Left hindlimb (tissue), 1 donor: ENCODE measurements around the gene NT5DC2.
"Not testable (repeated sequence)": the region's sequence is repeated elsewhere in the genome, so short reads cannot be mapped to it uniquely, and the experiment has no call there.

Experiments
- DNase-seq: peaks from one replicate; pipeline ENCODE4 v3.0.0-alpha.2; 2018

NT5DC2 gene

DNA sequence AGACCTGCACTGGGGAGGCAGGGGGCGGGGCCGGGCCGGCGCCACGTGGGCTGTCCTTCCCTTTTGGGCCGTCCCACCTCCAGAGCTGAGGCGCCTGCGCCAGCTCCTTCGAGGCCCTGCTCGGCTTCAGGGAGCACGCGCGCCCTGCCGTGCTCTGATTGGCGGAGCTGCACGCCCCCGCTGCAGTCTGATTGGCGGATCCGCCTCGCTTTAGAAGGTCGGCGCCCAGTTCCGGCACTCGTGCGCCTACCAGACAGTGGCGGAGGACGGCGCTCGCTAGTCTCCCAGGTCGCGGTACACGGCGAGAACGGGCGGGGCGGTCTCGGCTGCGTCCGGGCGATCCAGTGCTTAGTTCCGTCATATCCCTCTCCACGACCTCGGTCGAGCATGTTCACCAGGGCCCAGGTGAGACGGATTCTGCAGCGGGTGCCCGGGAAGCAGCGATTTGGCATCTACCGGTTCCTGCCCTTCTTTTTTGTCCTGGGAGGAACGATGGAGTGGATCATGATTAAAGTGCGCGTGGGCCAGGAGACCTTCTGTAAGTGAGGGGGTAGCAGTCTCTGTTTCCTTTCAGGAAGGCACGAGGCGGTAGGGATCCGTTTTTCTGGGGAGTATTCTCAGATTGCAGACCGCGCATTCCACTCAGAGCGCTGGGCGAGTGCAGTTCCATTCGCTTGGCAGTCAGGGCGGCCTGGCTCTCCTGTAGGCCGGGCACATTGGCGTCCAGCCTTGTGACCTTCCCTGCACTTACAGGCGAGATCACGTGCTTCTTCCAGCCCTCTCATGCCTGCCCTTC is 2.9 kb upstream of the NT5DC2 start, which contains the start of gene UQCC5:
TSS of gene UQCC5 (plus strand) at position 237 of the 796 bp plus-strand sequence. CDS start at position 388, 151 bp downstream.
- peak; percentile 99 for DNase-seq

DNA sequence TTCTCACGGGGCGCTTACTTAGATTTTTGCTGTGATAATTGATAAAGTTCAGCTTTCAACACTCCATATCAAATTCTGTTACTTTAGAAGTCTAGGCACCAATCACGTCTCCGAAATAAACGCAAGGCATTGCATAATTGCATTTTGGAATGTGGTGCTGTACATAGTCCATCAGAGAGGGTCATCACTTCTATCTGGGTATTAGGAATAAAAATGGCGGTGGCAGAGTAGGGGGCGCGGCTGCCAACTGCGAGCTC is 2.4 kb upstream of the NT5DC2 start:
- DNase-seq: no peak

- no peak for DNase-seq
Measured at GRCh38 chr3:52535411-52536111, 1.9 kb upstream of the NT5DC2 start.

GRCh38 chr3:52534281-52535183 is 875 bp upstream of the NT5DC2 start:
- DNase-seq: peak; percentile 67

GRCh38 chr3:52532838-52533622 is 627 bp downstream of the NT5DC2 start:
- peak; percentile 55 for DNase-seq

DNA sequence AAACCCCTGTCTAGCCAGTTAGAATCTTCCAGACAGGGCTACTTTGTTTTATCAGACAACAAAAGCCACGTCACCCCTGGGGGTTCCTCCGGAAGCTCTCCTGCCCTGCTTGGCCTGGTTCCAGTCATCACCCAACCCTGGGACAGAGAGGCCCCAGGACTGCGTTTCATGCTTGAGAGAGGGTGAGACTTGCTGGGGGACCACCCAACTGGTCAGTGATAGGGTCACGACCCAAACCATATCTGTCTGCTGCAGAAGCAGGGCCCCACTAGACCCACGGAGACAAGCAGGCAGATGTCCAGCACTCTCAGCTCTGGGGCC is 1.2 kb downstream of the NT5DC2 start:
- DNase-seq: peak; percentile 39

DNA sequence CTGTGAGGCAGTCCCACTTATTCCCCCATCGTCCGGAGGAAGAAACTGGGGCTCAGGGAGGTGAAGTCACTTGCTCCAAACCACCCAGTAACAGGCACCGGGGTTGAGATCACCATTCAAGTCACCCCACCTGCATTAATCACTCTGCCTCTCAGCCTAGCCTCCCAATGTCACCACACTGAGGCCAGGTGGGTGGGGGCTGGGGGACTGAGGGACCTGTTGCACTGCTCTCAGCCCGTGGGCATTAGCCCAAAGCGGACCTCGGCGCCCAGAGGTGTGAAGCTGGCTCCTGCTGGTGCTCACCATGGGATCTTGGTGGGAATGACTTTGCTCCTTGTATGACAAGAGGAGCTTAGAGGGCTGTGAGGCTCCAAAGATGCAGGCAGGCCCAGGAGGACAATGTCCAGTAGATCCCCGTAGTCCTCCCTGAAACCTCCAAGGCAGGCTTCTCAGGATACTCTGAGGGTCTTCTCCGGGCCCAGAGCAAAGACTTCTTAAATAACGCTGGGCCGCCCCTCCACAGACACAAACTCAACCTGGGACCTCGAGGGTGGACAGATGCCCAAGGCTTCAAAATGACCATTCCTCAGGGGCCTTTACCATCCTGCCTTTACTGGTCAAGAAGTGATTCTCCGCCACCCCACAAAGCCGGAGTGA is 1.7 kb downstream of the NT5DC2 start:
- DNase-seq: peak; percentile 31

DNA sequence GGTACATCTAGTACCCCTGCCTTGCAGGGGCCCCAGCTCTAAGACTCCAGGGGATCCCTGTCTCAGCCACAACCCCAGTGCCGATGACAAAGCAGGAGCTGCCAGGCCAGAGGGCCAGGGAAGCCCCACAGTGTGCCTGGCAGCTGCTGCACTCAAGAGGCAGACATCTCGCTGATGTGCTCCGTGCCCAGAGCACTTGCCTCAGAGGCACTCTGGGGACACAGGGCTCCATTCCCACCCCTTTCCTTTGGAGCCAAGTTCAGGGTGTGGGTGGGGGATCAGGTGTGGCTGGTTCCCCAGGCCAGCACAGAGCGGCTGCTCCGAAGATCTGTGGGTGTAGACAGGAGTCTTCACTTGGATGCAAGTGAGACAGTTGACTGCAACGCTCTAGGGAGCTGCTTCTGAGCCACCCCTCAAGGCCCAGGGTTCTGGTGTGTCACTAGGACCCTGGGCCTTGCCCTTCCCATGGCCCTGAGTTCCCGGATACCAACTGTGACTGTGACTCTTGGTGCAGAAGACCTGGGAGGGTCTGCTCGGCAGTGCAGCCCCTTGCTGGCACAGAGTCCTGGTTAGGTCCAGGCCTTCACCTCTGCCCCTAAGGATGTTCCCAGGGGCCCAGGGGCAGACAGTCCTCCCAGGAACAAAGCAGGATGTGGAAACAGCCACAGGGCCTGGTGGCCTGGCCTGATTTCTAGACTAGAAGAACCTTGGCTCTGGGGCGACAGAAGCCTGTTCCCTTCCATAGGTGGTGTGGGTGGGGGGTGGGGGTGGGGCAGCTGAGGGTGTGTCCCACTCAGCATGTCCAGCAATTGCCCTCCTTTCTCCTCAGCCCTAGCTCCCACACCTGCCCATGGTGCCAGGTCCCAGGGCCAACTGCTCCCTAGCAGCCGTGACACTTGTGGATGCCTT is 2.5 kb downstream of the NT5DC2 start:
- peak; percentile 27 for DNase-seq

GRCh38 chr3:52529376-52530333 is 4.0 kb downstream of the NT5DC2 start:
- DNase-seq: peak; percentile 36

DNA sequence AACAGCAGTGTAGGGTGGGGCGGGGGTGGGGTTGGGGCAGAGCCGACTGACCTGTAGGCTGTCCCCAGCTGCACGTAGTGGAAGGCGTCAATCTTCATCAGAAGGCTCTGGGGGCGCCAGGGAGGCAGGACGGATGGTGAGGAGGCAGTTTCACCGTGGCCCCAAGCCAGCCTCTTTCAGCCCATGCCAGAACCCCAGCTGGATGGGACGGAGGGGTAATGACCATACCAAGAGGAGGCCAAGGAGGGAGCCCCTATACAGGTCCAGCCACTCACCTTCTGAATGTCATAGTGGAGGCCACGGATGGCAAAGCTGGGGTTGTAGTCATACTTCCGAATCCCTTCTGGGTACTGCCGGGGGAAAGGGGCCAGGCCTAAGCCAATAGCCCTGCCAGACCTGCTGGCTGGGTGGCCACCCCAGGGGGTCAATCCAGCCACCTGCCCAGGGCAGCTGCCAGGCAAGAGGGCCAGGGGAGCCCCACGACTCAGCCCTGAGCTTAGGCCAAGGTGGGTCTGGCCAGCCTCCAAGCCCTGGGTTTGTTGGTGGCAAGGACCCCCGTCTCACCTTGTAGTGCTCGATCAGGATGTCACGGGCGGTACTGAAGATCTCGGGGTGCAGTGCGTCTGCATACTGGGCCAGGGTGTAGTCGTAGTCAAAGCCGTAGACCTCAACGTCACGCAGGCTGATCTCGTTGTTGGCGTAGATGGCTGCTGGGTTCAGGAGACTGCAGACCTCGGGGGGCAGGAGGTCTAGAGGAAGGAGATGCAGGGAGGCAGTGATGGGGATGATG is 4.9 kb downstream of the NT5DC2 start:
- DNase-seq: no peak

- DNase-seq: peak; percentile 32
Measured at GRCh38 chr3:52527732-52528585, 5.7 kb downstream of the NT5DC2 start.

DNA sequence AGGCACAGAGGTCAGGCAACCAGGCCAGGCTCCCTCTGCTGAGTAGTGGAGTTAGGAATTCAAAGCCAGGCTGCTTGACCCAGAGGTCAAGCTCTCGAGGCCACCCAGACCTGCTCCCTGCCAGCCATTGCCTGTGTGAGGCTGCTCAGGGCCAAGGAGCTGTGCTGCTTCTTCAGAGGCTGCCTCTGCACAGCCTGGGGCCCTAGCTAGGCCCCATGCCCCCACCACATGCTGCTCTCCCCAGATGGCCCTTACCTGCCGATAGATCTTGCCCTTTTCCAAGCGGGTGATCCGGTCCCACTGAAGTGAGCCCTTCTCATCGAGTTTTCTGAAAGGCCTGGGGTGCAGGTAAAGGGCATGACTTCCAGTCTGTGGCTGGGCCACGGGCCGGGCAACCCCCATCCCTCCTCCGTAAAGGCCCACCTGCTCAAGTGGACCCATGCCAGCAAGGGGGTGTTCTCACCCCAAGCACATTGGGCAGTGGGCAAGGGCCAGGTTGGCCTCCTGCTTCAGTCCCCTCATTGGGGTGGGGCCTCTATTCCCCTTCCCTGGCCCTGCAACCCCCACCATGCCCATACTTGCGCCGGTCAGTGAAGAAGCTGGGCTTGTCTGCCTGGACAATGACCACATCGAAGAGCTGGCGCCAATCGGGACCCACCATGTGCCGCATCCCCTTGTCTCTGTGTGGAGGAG is 6.5 kb downstream of the NT5DC2 start:
- DNase-seq: peak; percentile 31

GRCh38 chr3:52526671-52527038 is 7.0 kb downstream of the NT5DC2 start:
- not testable (repeated sequence) for DNase-seq

GRCh38 chr3:52525680-52526561 is 7.7 kb downstream of the NT5DC2 start:
- peak; percentile 21 for DNase-seq

GRCh38 chr3:52524752-52525679 is 8.6 kb downstream of the NT5DC2 start:
- peak; percentile 44 for DNase-seq
